Duodenal mucosa (tissue), 2 donors: ENCODE measurements around the gene SLC30A3.

Source experiments
- H3K27ac ChIP-seq: one replicate; pipeline ENCODE4 v1.7.0; 2013; ENCODE audit warnings: low read depth, low read length
- H3K27me3 ChIP-seq, 2 donors: one replicate each; pipeline ENCODE4 v1.7.0; 2013; ENCODE audit warnings: low read length in 2 of 2, control low read depth in 1 of 2; ENCODE audit not compliant: insufficient read depth in 2 of 2, control insufficient read depth in 1 of 2
- H3K36me3 ChIP-seq, 2 donors: one replicate each; pipeline ENCODE4 v1.7.0; 2013; ENCODE audit warnings: low read length in 2 of 2, control low read depth in 1 of 2; ENCODE audit not compliant: insufficient read depth in 2 of 2, control insufficient read depth in 1 of 2
- H3K4me1 ChIP-seq, 2 donors: one replicate each; pipeline ENCODE4 v1.7.0; 2013; ENCODE audit warnings: low read length in 2 of 2, control low read depth in 1 of 2; ENCODE audit not compliant: insufficient read depth in 2 of 2, control insufficient read depth in 1 of 2
- H3K4me3 ChIP-seq, 2 donors: one replicate each; pipeline ENCODE4 v1.7.0; 2013; ENCODE audit warnings: low read length in 2 of 2, low read depth in 1 of 2
- H3K9ac ChIP-seq, 2 donors: one replicate each; pipeline ENCODE4 v1.7.0; 2013; ENCODE audit warnings: low read length in 2 of 2, low read depth in 1 of 2
- H3K9me3 ChIP-seq, 2 donors: one replicate each; pipeline ENCODE4 v1.7.0; 2013; ENCODE audit warnings: low read length in 2 of 2, control low read depth in 1 of 2; ENCODE audit not compliant: control insufficient read depth in 1 of 2

SLC30A3 gene

GRCh38 chr2:27206346-27206745 lies 56.5 kb downstream of the SLC30A3 start:
- H3K27ac ChIP-seq, result no peak overlapping the region
- no peak overlapping the region for H3K4me3 ChIP-seq
- H3K9ac ChIP-seq, result no peak overlapping the region
- H3K27me3 ChIP-seq, result no peaks in the 10 kb centered on the region
- H3K9me3 ChIP-seq, result no peaks in the 10 kb centered on the region
- peaks cover 27 to 76% of the 10 kb centered on the region in 2 donors for H3K36me3 ChIP-seq
- H3K4me1 ChIP-seq, result peaks cover 17 to 18% of the 10 kb centered on the region in 2 donors

GRCh38 chr2:27205206-27205605 lies 57.6 kb downstream of the SLC30A3 start:
- H3K9me3 ChIP-seq, result no peaks in the 10 kb centered on the region
- H3K9ac ChIP-seq, result no peak overlapping the region
- H3K36me3 ChIP-seq, result peaks cover 27 to 83% of the 10 kb centered on the region in 2 donors
- H3K27me3 ChIP-seq, result no peaks in the 10 kb centered on the region
- H3K4me3 ChIP-seq, result no peak overlapping the region
- no peak overlapping the region for H3K27ac ChIP-seq
- peaks cover 12 to 13% of the 10 kb centered on the region in 2 donors for H3K4me1 ChIP-seq

GRCh38 chr2:27204566-27204965 lies 58.3 kb downstream of the SLC30A3 start:
- Histone ChIP-seq H3K27ac (no peak overlapping the region), H3K4me3 (no peak overlapping the region), H3K36me3 (peaks cover 27 to 89% of the 10 kb centered on the region in 2 donors), H3K4me1 (peaks cover 6% of the 10 kb centered on the region in 2 donors), H3K9ac (no peak overlapping the region), H3K9me3 (no peaks in the 10 kb centered on the region), H3K27me3 (no peaks in the 10 kb centered on the region)

- H3K4me1 ChIP-seq, result no peaks in the 10 kb centered on the region
- H3K27ac ChIP-seq, result no peak overlapping the region
- H3K4me3 ChIP-seq, result no peak overlapping the region
- no peaks in the 10 kb centered on the region for H3K27me3 ChIP-seq
- no peaks in the 10 kb centered on the region for H3K9me3 ChIP-seq
- no peak overlapping the region for H3K9ac ChIP-seq
- peaks cover 27 to 88% of the 10 kb centered on the region in 2 donors for H3K36me3 ChIP-seq
These were observed 59.1 kb downstream of the SLC30A3 start for GRCh38 chr2:27203741-27204140.
